ENCODE data around the gene PLLP.

The PLLP gene

GRCh38 chr16:57213462-57213861, 71.0 kb downstream of the PLLP start:
- no peak for DNase-seq

GRCh38 chr16:57209780-57210179, 74.7 kb downstream of the PLLP start:
- DNase-seq = no peak

- DNase-seq = no peak
Measured at GRCh38 chr16:57208926-57209325, 75.5 kb downstream of the PLLP start.

Data from T-helper 9 cell (primary cell).